Measurements from ENCODE around the gene CNTN1. TPM values are rescaled to one million over a fixed set of nuclear protein-coding genes. Genes with fewer than 3 reads are reported as not detected.

Gene CNTN1
- total RNA-seq, 5 donors from 2014 or later (not counting 1 experiment from before 2014, with no cell fraction given), result not detected

DNA sequence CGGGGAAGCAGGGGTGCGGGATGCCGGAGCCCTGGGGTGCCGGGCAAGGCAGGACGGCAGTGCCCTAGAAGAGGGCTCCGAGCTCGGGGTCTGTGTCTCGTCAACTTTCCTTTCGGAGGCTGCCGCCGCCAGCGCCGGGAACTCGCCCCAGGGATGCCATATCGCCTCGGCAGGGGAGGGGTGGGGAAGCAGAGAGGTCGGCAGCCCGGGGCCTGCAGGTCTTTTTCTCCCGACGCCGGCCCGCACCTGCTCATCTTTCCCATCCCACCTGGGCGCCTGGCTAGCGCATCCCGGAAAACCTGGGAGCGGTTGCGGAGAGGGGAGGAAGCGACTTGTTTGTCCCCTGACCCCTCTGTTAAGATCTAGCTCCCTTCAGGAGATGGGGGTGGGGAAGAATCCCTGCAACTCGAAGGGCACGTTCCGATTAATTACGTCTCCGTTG, 547 bp downstream of the CNTN1 start:
- 10% methylated on average over 8 of the region's 33 CpGs for WGBS (ENCODE audit: insufficient coverage)
- Histone ChIP-seq H3K4me1 (ENCODE audit: control insufficient read depth in 1 of 2, extremely low read depth in 1 of 2, insufficient read depth in 2 of 2, low read length in 2 of 2) (no peaks in the 10 kb centered on the region), H3K36me3 (ENCODE audit: control insufficient read depth in 2 of 2, extremely low read depth in 1 of 2, insufficient read depth in 1 of 2, low read length in 1 of 2) (no peaks in the 10 kb centered on the region), H3K4me3 (ENCODE audit: control insufficient read depth in 1 of 2, extremely low read depth in 1 of 2, low read length in 1 of 2) (no peak overlapping the region), H3K27me3 (replicated peaks in 1 of 2; ENCODE audit: control insufficient read depth in 2 of 2, extremely low read depth in 1 of 2, insufficient read depth in 2 of 2, low read length in 1 of 2) (peaks cover 9 to 18% of the 10 kb centered on the region in 2 experiments), H3K27ac (ENCODE audit: low read length) (no peak overlapping the region), H3K9me3 (no peaks in the 10 kb centered on the region)
- no peaks in the 10 kb centered on the region for H3K9me3 Mint-ChIP-seq
- CTCF ChIA-PET, result no interaction called here
- H3K27me3 Mint-ChIP-seq, result peaks cover 22 to 23% of the 10 kb centered on the region in 2 donors
- peaks cover 2% of the 10 kb centered on the region for H3K36me3 Mint-ChIP-seq
- DNase-seq (no peak), ATAC-seq (replicated peaks in 1 of 4) (no peak)
- POLR2A ChIA-PET, result no interaction called here
- H3K27ac Mint-ChIP-seq, result no peak overlapping the region
- H3K4me1 Mint-ChIP-seq, result no peaks in the 10 kb centered on the region
- no peak overlapping the region for H3K4me3 Mint-ChIP-seq

DNA sequence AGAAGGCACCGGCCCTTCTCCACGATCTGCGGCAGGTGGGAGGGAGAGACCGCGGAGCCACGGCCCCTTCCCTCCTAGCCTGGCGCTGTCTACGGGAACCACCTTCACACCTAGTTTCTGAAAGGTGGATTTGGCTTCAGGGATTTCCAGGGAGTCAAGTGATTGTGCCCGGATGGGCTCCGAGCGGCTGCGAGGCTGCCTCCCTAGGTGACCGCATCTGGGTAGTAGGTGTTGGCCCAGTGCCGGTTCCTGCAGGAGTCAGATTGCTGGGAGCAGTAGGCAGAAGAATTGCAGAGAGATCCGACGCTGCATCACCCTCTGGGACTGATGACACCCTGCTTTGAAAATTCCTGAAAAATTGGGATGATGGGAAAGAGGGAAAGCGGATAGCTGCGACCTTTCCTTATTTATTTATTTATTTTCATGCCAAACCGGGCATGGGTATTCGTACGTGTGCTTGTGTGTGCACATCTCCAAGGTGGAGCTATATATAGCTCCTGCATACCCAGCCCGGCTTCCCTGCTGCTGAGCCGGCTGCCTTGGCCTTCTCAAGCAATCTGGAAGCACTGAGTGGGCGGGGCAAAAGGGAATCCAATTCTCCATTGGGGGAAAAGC, 1.1 kb downstream of the CNTN1 start:
- no peak overlapping the region for H3K27ac Mint-ChIP-seq
- Histone ChIP-seq H3K36me3 (ENCODE audit: control insufficient read depth in 2 of 2, extremely low read depth in 1 of 2, insufficient read depth in 1 of 2, low read length in 1 of 2) (no peaks in the 10 kb centered on the region), H3K4me1 (ENCODE audit: control insufficient read depth in 1 of 2, extremely low read depth in 1 of 2, insufficient read depth in 2 of 2, low read length in 2 of 2) (no peaks in the 10 kb centered on the region), H3K27ac (ENCODE audit: low read length) (no peak overlapping the region), H3K9me3 (no peaks in the 10 kb centered on the region), H3K27me3 (replicated peaks in 1 of 2; ENCODE audit: control insufficient read depth in 2 of 2, extremely low read depth in 1 of 2, insufficient read depth in 2 of 2, low read length in 1 of 2) (peaks cover 9 to 18% of the 10 kb centered on the region in 2 experiments), H3K4me3 (ENCODE audit: control insufficient read depth in 1 of 2, extremely low read depth in 1 of 2, low read length in 1 of 2) (no peak overlapping the region)
- no peaks in the 10 kb centered on the region for H3K4me1 Mint-ChIP-seq
- no peaks in the 10 kb centered on the region for H3K9me3 Mint-ChIP-seq
- 22% methylated on average over 12 of the region's 24 CpGs for WGBS (ENCODE audit: insufficient coverage)
- H3K36me3 Mint-ChIP-seq, result peaks cover 2% of the 10 kb centered on the region
- ATAC-seq (replicated peaks in 1 of 4) (no peak), DNase-seq (no peak)
- no peak overlapping the region for H3K4me3 Mint-ChIP-seq
- CTCF ChIA-PET, result no interaction called here
- POLR2A ChIA-PET, result no interaction called here
- H3K27me3 Mint-ChIP-seq, result peaks cover 21 to 23% of the 10 kb centered on the region in 2 donors

DNA sequence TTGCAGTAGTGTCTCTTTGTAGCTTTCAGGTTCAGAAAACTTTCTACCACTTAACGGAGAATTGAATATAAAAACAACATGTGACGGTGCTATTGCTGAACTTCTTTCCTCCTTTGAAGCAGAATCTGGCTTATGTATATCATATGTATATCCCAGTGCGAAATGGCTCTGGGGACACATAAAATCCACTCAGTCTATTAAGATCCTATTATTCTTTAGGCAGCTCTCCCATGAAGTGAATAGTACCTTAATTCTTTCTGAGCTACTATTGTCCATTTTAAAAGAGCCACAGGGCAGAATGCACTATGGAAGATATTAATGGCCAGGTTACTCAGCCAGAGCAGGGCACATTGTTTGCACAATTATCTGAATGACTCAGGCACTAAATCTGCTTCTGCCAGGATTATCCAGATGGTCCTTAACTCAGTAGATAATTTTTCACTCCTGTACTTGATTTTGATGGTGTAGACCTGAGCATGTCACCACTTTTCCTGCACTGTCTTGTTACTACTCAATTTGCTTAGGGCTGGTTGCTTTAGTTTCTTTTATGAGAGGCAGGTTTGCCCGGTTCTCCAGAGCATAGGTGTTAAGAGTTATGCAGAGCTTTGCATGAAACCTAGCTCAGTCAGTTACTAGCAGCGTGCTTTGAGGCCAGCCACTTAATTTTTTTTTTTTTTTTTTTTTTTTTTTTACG, 5.5 kb downstream of the CNTN1 start:
- no peaks in the 10 kb centered on the region for H3K36me3 ChIP-seq (ENCODE audit: control insufficient read depth in 2 of 2, extremely low read depth in 1 of 2, insufficient read depth in 1 of 2, low read length in 1 of 2)
- H3K4me1 Mint-ChIP-seq, result no peaks in the 10 kb centered on the region
- H3K36me3 Mint-ChIP-seq, result no peaks in the 10 kb centered on the region
- H3K9me3 ChIP-seq, result no peaks in the 10 kb centered on the region
- H3K27ac Mint-ChIP-seq, result no peak overlapping the region
- no peak overlapping the region for H3K4me3 Mint-ChIP-seq
- ChIA-PET CTCF (no interaction called here), POLR2A (no interaction called here)
- no peak overlapping the region for H3K4me3 ChIP-seq (ENCODE audit: control insufficient read depth in 1 of 2, extremely low read depth in 1 of 2, low read length in 1 of 2)
- no peak for DNase-seq
- H3K27me3 ChIP-seq (replicated peaks in 1 of 2; ENCODE audit: control insufficient read depth in 2 of 2, extremely low read depth in 1 of 2, insufficient read depth in 2 of 2, low read length in 1 of 2), result peaks cover 6 to 9% of the 10 kb centered on the region in 2 experiments
- H3K4me1 ChIP-seq (ENCODE audit: control insufficient read depth in 1 of 2, extremely low read depth in 1 of 2, insufficient read depth in 2 of 2, low read length in 2 of 2), result no peaks in the 10 kb centered on the region
- WGBS (ENCODE audit: insufficient coverage), result 69% methylated on average over 2 of the region's 6 CpGs
- H3K9me3 Mint-ChIP-seq, result peaks cover 5 to 6% (median 5%) of the 10 kb centered on the region in 3 donors
- H3K27me3 Mint-ChIP-seq, result peaks cover 11 to 15% of the 10 kb centered on the region in 2 donors
- H3K27ac ChIP-seq (ENCODE audit: low read length), result no peak overlapping the region
- no peak for ATAC-seq (replicated peaks in 1 of 4)

GRCh38 chr12:40701756-40702155, 9.5 kb downstream of the CNTN1 start:
- peaks cover 5 to 9% (median 6%) of the 10 kb centered on the region in 3 donors for H3K9me3 Mint-ChIP-seq
- Histone ChIP-seq H3K4me1 (ENCODE audit: control insufficient read depth in 1 of 2, extremely low read depth in 1 of 2, insufficient read depth in 2 of 2, low read length in 2 of 2) (no peaks in the 10 kb centered on the region), H3K27ac (ENCODE audit: low read length) (no peak overlapping the region), H3K36me3 (ENCODE audit: control insufficient read depth in 2 of 2, extremely low read depth in 1 of 2, insufficient read depth in 1 of 2, low read length in 1 of 2) (no peaks in the 10 kb centered on the region), H3K27me3 (replicated peaks in 1 of 2; ENCODE audit: control insufficient read depth in 2 of 2, extremely low read depth in 1 of 2, insufficient read depth in 2 of 2, low read length in 1 of 2) (no peaks in the 10 kb centered on the region), H3K9me3 (no peaks in the 10 kb centered on the region), H3K4me3 (ENCODE audit: control insufficient read depth in 1 of 2, extremely low read depth in 1 of 2, low read length in 1 of 2) (no peak overlapping the region)
- DNase-seq (no peak), ATAC-seq (replicated peaks in 1 of 4) (no peak)
- no peaks in the 10 kb centered on the region for H3K27me3 Mint-ChIP-seq
- WGBS (ENCODE audit: insufficient coverage), result 76% methylated on average over 2 of the region's 4 CpGs
- CTCF ChIA-PET, result no interaction called here
- no peak overlapping the region for H3K27ac Mint-ChIP-seq
- no peak overlapping the region for H3K4me3 Mint-ChIP-seq
- H3K4me1 Mint-ChIP-seq, result no peaks in the 10 kb centered on the region
- H3K36me3 Mint-ChIP-seq, result no peaks in the 10 kb centered on the region
- POLR2A ChIA-PET, result interaction anchor here in 1 of 2 donors (0.7 kb wide), 1 partner anchor 220 kb away, joined by 3 read pairs; no protein-coding TSS in a partner anchor

DNA sequence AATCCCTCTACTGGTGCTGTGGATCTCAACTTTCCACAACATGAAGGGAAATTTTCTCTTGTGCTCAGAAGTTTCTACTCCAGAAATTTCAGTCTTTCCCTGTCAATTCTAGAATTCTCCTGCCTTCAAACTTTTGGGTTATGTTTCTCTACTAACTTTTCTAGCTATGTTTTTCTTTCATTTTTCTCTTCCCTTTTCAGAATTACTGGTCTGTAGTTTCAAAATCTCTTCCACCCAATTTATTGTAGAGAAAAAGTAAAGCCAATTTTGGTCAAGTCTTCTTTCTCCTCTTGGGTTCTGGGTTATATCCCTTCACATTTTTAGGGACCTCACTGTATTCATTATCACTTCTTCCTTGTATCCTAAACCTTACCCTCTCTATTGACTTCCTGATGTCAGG, 18.9 kb downstream of the CNTN1 start:
- no peak overlapping the region for H3K4me3 ChIP-seq (ENCODE audit: control insufficient read depth in 1 of 2, extremely low read depth in 1 of 2, low read length in 1 of 2)
- no peaks in the 10 kb centered on the region for H3K9me3 ChIP-seq
- Mint-ChIP-seq H3K4me1 (no peaks in the 10 kb centered on the region), H3K4me3 (no peak overlapping the region), H3K9me3 (peaks cover 2 to 4% (median 3%) of the 10 kb centered on the region in 3 donors), H3K36me3 (no peaks in the 10 kb centered on the region), H3K27ac (no peak overlapping the region), H3K27me3 (no peaks in the 10 kb centered on the region)
- H3K27me3 ChIP-seq (replicated peaks in 1 of 2; ENCODE audit: control insufficient read depth in 2 of 2, extremely low read depth in 1 of 2, insufficient read depth in 2 of 2, low read length in 1 of 2), result no peaks in the 10 kb centered on the region
- H3K36me3 ChIP-seq (ENCODE audit: control insufficient read depth in 2 of 2, extremely low read depth in 1 of 2, insufficient read depth in 1 of 2, low read length in 1 of 2), result no peaks in the 10 kb centered on the region
- no peaks in the 10 kb centered on the region for H3K4me1 ChIP-seq (ENCODE audit: control insufficient read depth in 1 of 2, extremely low read depth in 1 of 2, insufficient read depth in 2 of 2, low read length in 2 of 2)
- POLR2A ChIA-PET, result no interaction called here
- no peak overlapping the region for H3K27ac ChIP-seq (ENCODE audit: low read length)
- CTCF ChIA-PET, result no interaction called here
- no peak for ATAC-seq (replicated peaks in 1 of 4)
- DNase-seq, result no peak

DNA sequence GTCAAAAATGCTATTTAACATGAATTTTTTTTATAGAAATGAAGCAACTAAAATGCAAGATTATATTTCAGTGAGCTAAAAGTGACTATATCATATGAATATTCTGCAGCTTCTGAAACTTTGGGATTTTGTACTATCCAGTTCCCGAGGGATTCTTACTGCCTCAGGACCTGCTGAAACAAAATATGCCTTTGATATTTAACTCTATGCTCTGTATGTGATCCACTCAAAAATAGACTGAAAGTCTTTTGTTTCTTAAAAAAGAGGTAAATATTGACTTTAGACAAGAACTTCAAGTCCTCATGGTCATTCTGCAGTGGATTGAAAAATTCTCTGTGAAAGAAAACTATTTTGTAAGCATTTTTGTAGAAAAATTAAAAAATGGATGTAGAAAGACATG, 22.4 kb downstream of the CNTN1 start:
- Histone ChIP-seq H3K9me3 (no peaks in the 10 kb centered on the region), H3K27ac (ENCODE audit: low read length) (no peak overlapping the region), H3K36me3 (ENCODE audit: control insufficient read depth in 2 of 2, extremely low read depth in 1 of 2, insufficient read depth in 1 of 2, low read length in 1 of 2) (no peaks in the 10 kb centered on the region), H3K27me3 (replicated peaks in 1 of 2; ENCODE audit: control insufficient read depth in 2 of 2, extremely low read depth in 1 of 2, insufficient read depth in 2 of 2, low read length in 1 of 2) (no peaks in the 10 kb centered on the region), H3K4me3 (ENCODE audit: control insufficient read depth in 1 of 2, extremely low read depth in 1 of 2, low read length in 1 of 2) (no peak overlapping the region), H3K4me1 (ENCODE audit: control insufficient read depth in 1 of 2, extremely low read depth in 1 of 2, insufficient read depth in 2 of 2, low read length in 2 of 2) (no peaks in the 10 kb centered on the region)
- peaks cover 0 to 4% (median 0%) of the 10 kb centered on the region in 3 donors for H3K9me3 Mint-ChIP-seq
- H3K4me1 Mint-ChIP-seq, result no peaks in the 10 kb centered on the region
- H3K27me3 Mint-ChIP-seq, result no peaks in the 10 kb centered on the region
- ChIA-PET CTCF (no interaction called here), POLR2A (no interaction called here)
- no CpG with 5 or more reads among the region's 1 CpG for WGBS (ENCODE audit: insufficient coverage)
- DNase-seq (no peak), ATAC-seq (replicated peaks in 1 of 4) (no peak)
- no peak overlapping the region for H3K27ac Mint-ChIP-seq
- no peak overlapping the region for H3K4me3 Mint-ChIP-seq
- no peaks in the 10 kb centered on the region for H3K36me3 Mint-ChIP-seq

All from T-cell (primary cell).